Measurements from ENCODE around the gene EPB41L4A.

DNA sequence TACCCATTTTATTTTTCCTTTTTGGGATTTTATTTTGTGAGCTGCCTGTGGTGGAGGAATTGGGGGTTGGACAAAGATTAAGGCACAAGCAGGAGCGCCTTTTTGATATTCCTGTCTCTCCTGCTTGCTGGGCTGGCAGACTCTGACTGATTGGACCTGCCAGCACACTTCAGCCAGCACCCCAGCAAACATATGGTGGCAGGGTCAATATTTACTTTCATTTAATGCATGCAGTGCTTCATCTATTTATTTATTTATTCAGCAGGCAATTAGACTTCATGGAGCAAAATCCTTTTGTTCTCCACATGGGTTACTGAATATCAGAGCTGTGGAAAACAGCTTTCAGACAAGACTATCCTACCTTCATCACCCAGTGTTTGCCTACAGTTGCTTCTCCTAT lies 48.4 kb upstream of the EPB41L4A start:
- TF ChIP-seq CTCF (conservative IDR thresholded peaks at IDR 0.05) (no peak), ZFX (IDR thresholded peaks at IDR 0.05) (no peak)

Data from C4-2B (cell line).